SK-N-SH (cell line): ENCODE measurements around the gene PRICKLE2.

ENCODE experiments used
- CHD2 ChIP-seq: fragments of 150-350 bp; IDR thresholded peaks from 2 replicates; pipeline ENCODE4 v1.6.1; 2018; ENCODE audit warnings: low read length; ENCODE audit not compliant: partially characterized antibody
- CTCF ChIP-seq: fragments of 200-600 bp; sonication (generic); IDR thresholded peaks from 2 replicates; pipeline ENCODE4 v1.6.1; 2017; ENCODE audit warnings: antibody characterized with exemption, mild to moderate bottlenecking, moderate library complexity
- EP300 ChIP-seq, 2 experiments: IDR thresholded peaks; 2 replicates each; pipeline versions ENCODE4 v1.4.0 to v1.6.1; 2012; ENCODE audit warnings: borderline replicate concordance in 1 of 2, low read depth in 1 of 2, low read length in 1 of 2
- EZH2phosphoT487 ChIP-seq: fragments of 200-600 bp; sonication (generic); IDR thresholded peaks from 2 replicates; pipeline ENCODE4 v1.6.1; 2017; ENCODE audit warnings: low read depth, mixed run types, mild to moderate bottlenecking, antibody characterized with exemption, moderate library complexity, borderline replicate concordance
- FOXJ3 ChIP-seq: sonication (generic); formaldehyde crosslinking; IDR thresholded peaks from 2 replicates; pipeline ENCODE4 v1.5.1; 2020; ENCODE audit warnings: mild to moderate bottlenecking, missing genetic modification reagents
- MAX ChIP-seq: IDR thresholded peaks from 2 replicates; pipeline ENCODE4 v1.4.0; 2012; ENCODE audit warnings: low read depth
- MXI1 ChIP-seq: IDR thresholded peaks from 2 replicates; pipeline ENCODE4 v1.6.1; 2012; ENCODE audit warnings: mild to moderate bottlenecking, low read depth, low read length, improper control_type of control experiment
- POLR2AphosphoS5 ChIP-seq: IDR thresholded peaks from 2 replicates; pipeline ENCODE4 v1.6.1; 2012; ENCODE audit warnings: low read depth, low read length
- RAD21 ChIP-seq: IDR thresholded peaks from 2 replicates; pipeline ENCODE4 v1.6.1; 2012; ENCODE audit warnings: mild to moderate bottlenecking, low read length
- REST ChIP-seq: IDR thresholded peaks from 2 replicates; pipeline ENCODE4 v1.6.1; 2012; ENCODE audit warnings: mild to moderate bottlenecking, low read depth, low read length, moderate library complexity
- RFX5 ChIP-seq: IDR thresholded peaks from 2 replicates; pipeline ENCODE4 v1.6.1; 2012; ENCODE audit warnings: mild to moderate bottlenecking, improper control_type of control experiment, low read length
- TAF1 ChIP-seq: IDR thresholded peaks from 2 replicates; pipeline ENCODE4 v1.6.1; 2012; ENCODE audit warnings: low read depth, mild to moderate bottlenecking, low read length, moderate library complexity, borderline replicate concordance

GRCh38 chr3:64121750-64122311 is 103.4 kb downstream of the PRICKLE2 start:
- TF ChIP-seq EZH2phosphoT487, result no peak
- TF ChIP-seq CTCF, result no peak
- no peak for TF ChIP-seq CHD2
- TF ChIP-seq REST, result no peak
- no peak for TF ChIP-seq RFX5
- TF ChIP-seq MXI1, result no peak
- TF ChIP-seq POLR2AphosphoS5, result no peak
- TF ChIP-seq FOXJ3 (CRISPR knock-in tag), result no peak
- TF ChIP-seq TAF1, result no peak
- no peak for TF ChIP-seq MAX
- no peak for TF ChIP-seq RAD21
- TF ChIP-seq EP300 (IDR thresholded peaks at IDR 0.05; ENCODE audit: borderline replicate concordance in 1 of 2, low read depth in 1 of 2, low read length in 1 of 2), result no peak
